GM23338 (cell line): ENCODE results near the gene MYLK. TPM values are rescaled to one million over a fixed set of nuclear protein-coding genes. Genes with fewer than 3 reads are reported as not detected.
A peak's percentile ranks its signal among the peaks of the same experiment; 100 is the strongest.

ENCODE experiments used
- ATAC-seq: fragments of 200-7000 bp; cut with Tn5 transposase; 3 replicates; pipeline ENCODE4 v1.9.1; 2020
- DNase-seq: peaks from one replicate; pipeline ENCODE4 v3.0.0-alpha.2; 2015; ENCODE audit warnings: low spot score
- H2AFZ ChIP-seq: fragments of 200-600 bp; sonication (generic); 2 replicates; pipeline ENCODE4 v1.8.0; 2016; ENCODE audit warnings: antibody characterized with exemption, mild to moderate bottlenecking, moderate library complexity
- H3F3A ChIP-seq: fragments of 200-600 bp; sonication (generic); replicated peaks from 2 replicates; pipeline ENCODE4 v1.8.0; 2017; ENCODE audit warnings: antibody characterized with exemption, mixed run types, low read depth
- H3K27ac ChIP-seq: fragments of 200-600 bp; sonication (generic); 2 replicates; pipeline ENCODE4 v1.6.1; 2016; ENCODE audit warnings: low read depth
- H3K27me3 ChIP-seq: fragments of 200-600 bp; sonication (generic); 2 replicates; pipeline ENCODE4 v1.8.0; 2016; ENCODE audit warnings: mild to moderate bottlenecking, mixed run types, moderate library complexity; ENCODE audit not compliant: insufficient read depth
- H3K36me3 ChIP-seq: fragments of 200-600 bp; sonication (generic); 2 replicates; pipeline ENCODE4 v1.8.0; 2016; ENCODE audit warnings: mild to moderate bottlenecking; ENCODE audit not compliant: insufficient read depth
- H3K4me1 ChIP-seq: fragments of 200-600 bp; sonication (generic); 2 replicates; pipeline ENCODE4 v1.8.0; 2016; ENCODE audit warnings: mild to moderate bottlenecking, moderate library complexity; ENCODE audit not compliant: insufficient read depth
- H3K4me2 ChIP-seq: fragments of 200-600 bp; sonication (generic); 2 replicates; pipeline ENCODE4 v1.7.1; 2017; ENCODE audit warnings: mixed run types
- H3K4me3 ChIP-seq: fragments of 200-600 bp; sonication (generic); 2 replicates; pipeline ENCODE4 v1.6.1; 2016; ENCODE audit warnings: mixed run types
- H3K79me2 ChIP-seq: fragments of 200-600 bp; sonication (generic); replicated peaks from 2 replicates; pipeline ENCODE4 v1.8.0; 2017; ENCODE audit warnings: mild to moderate bottlenecking; ENCODE audit not compliant: insufficient read depth
- H3K9me2 ChIP-seq: fragments of 200-600 bp; sonication (generic); 2 replicates; pipeline ENCODE4 v1.8.0; 2017; ENCODE audit not compliant: insufficient read depth
- H4K20me1 ChIP-seq: fragments of 200-600 bp; sonication (generic); replicated peaks from 2 replicates; pipeline ENCODE4 v1.8.0; 2017; ENCODE audit warnings: mild to moderate bottlenecking; ENCODE audit not compliant: insufficient read depth
- H3K27ac Mint-ChIP-seq: 2 replicates; pipeline ENCODE4 v1.8.0; 2020; ENCODE audit warnings: inconsistent platforms, mild to moderate bottlenecking, moderate library complexity, mixed read lengths
- H3K27me3 Mint-ChIP-seq: 3 replicates; pipeline ENCODE4 v1.8.0; 2022; ENCODE audit warnings: low read depth, mild to moderate bottlenecking, moderate library complexity, mixed read lengths, inconsistent platforms; ENCODE audit not compliant: insufficient read depth, poor library complexity
- H3K36me3 Mint-ChIP-seq: 3 replicates; pipeline ENCODE4 v1.8.0; 2021; ENCODE audit warnings: low read depth, mild to moderate bottlenecking, inconsistent platforms, moderate library complexity, mixed read lengths
- H3K4me1 Mint-ChIP-seq: 3 replicates; pipeline ENCODE4 v1.8.0; 2020; ENCODE audit warnings: mild to moderate bottlenecking, inconsistent platforms, mixed read lengths
- H3K4me3 Mint-ChIP-seq: 3 replicates; pipeline ENCODE4 v1.8.0; 2021; ENCODE audit warnings: moderate library complexity, mild to moderate bottlenecking, inconsistent platforms, mixed read lengths
- H3K9me3 Mint-ChIP-seq: 3 replicates; pipeline ENCODE4 v1.8.0; 2020; ENCODE audit warnings: moderate library complexity, mild to moderate bottlenecking, inconsistent platforms, mixed read lengths
- CREB1 ChIP-seq: fragments of 250-450 bp; sonication (Bioruptor Pico); IDR thresholded peaks from 2 replicates; pipeline ENCODE4 v1.5.0; 2020; ENCODE audit warnings: low read depth, mild to moderate bottlenecking, moderate library complexity
- NANOG ChIP-seq: IDR thresholded peaks from 2 replicates; pipeline ENCODE4 v1.6.1; 2016; ENCODE audit warnings: antibody characterized with exemption, borderline replicate concordance
- POLR2AphosphoS5 ChIP-seq: IDR thresholded peaks from 2 replicates; pipeline ENCODE4 v1.6.1; 2016; ENCODE audit warnings: antibody characterized with exemption, low read depth
- STAT1 ChIP-seq: IDR thresholded peaks from one replicate; pipeline ENCODE4 v1.6.1; 2016; ENCODE audit warnings: antibody characterized with exemption; ENCODE audit not compliant: unreplicated experiment
- polyA plus RNA-seq: library from polyadenylated mRNA; unstranded; fragments of >200 nt; fragmentation: Nextera tagmentation; extraction: Ambion mirVana; gene quantifications from 2 replicates; pipeline ENCODE4 v1.2.1, GENCODE V29; 2016
- total RNA-seq: library from RNA; depleted of rRNA; stranded (reverse); fragments of >200 nt; shearing (Covaris generic); gene quantifications from 2 replicates; pipeline ENCODE4 v1.2.3, GENCODE V29; 2014
- TF ChIP-seq, protein P1 (sequence below), 2 experiments: fragments of 200-600 bp in 1 of 2; sonication (generic) in 1 of 2; conservative IDR thresholded peaks; 2 replicates each; pipeline versions ENCODE4 v1.5.1 to v1.6.1; 2016 to 2017; ENCODE audit warnings: antibody characterized with exemption in 2 of 2, low read depth in 2 of 2, mild to moderate bottlenecking in 2 of 2, moderate library complexity in 1 of 2
- TF ChIP-seq, protein P2 (sequence below): IDR thresholded peaks from one replicate; pipeline ENCODE4 v1.6.1; 2018; ENCODE audit warnings: antibody characterized with exemption; ENCODE audit not compliant: unreplicated experiment
- TF ChIP-seq, protein P3 (sequence below): fragments of 250-450 bp; sonication (Bioruptor Pico); IDR thresholded peaks from 2 replicates; pipeline ENCODE4 v1.5.0; 2020; ENCODE audit warnings: mild to moderate bottlenecking, moderate library complexity

The MYLK gene
- total and polyA plus RNA-seq, 2 experiments from 2014 or later, result 11.5 to 17.9 TPM

DNA sequence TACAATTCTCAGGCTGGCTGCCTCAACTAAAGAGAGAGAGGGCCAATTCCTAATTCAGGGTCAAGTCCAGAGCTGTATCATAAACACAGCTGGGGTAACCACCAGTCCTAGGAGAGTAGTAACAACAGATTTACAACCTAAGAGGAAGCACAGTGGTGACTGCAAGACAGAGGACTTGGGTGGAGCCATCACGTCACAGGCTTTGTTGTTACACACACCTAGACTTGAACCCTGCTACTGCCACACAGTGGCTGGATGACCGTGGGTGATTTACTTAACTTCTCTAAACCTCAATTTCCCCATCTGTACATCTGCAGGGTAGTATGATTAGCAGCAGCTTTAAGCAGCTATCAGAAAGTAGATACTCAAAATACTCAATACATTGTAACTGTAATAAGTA is 78.6 kb downstream of the MYLK start (continued):
- TF ChIP-seq, protein P1, sequence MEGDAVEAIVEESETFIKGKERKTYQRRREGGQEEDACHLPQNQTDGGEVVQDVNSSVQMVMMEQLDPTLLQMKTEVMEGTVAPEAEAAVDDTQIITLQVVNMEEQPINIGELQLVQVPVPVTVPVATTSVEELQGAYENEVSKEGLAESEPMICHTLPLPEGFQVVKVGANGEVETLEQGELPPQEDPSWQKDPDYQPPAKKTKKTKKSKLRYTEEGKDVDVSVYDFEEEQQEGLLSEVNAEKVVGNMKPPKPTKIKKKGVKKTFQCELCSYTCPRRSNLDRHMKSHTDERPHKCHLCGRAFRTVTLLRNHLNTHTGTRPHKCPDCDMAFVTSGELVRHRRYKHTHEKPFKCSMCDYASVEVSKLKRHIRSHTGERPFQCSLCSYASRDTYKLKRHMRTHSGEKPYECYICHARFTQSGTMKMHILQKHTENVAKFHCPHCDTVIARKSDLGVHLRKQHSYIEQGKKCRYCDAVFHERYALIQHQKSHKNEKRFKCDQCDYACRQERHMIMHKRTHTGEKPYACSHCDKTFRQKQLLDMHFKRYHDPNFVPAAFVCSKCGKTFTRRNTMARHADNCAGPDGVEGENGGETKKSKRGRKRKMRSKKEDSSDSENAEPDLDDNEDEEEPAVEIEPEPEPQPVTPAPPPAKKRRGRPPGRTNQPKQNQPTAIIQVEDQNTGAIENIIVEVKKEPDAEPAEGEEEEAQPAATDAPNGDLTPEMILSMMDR (conservative IDR thresholded peaks at IDR 0.05; ENCODE audit: low read depth in 2 of 2), result peak in 1 of 2 experiments; percentile 22; a peak in 1 of 4 replicates

DNA sequence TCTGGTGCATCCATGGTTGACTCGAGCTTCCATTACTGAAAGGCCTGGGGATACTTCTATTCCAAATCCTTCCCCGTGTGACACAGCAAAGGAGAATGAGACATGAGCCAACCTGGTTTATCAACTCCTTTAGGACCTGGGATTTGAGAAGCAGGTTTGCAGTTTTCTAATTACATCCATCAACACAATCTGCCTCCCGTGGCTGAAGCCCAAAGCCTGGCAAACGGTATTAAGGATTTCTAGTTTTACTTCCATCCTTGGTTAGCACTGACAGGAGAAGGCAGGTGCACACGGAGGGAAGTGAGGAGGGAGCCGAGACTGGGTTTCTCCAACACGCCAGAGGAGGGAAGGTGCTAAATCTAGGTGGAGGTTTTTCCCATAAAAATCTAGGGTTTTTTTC is 79.0 kb downstream of the MYLK start:
- H3F3A ChIP-seq, result no peaks in the 10 kb centered on the region
- Mint-ChIP-seq H3K27me3 (peaks cover 5% of the 10 kb centered on the region), H3K4me1 (peaks cover 2% of the 10 kb centered on the region; the same call in 1 of the 3 replicates), H3K27ac (no peak overlapping the region), H3K36me3 (no peaks in the 10 kb centered on the region), H3K4me3 (no peak overlapping the region), H3K9me3 (no peaks in the 10 kb centered on the region)
- no peak overlapping the region for H2AFZ ChIP-seq
- no peaks in the 10 kb centered on the region for H3K27me3 ChIP-seq
- no peak for DNase-seq
- H4K20me1 ChIP-seq, result no peaks in the 10 kb centered on the region
- H3K4me2 ChIP-seq, result no peak overlapping the region
- H3K79me2 ChIP-seq, result no peaks in the 10 kb centered on the region
- no peak overlapping the region for H3K27ac ChIP-seq
- H3K9me2 ChIP-seq, result no peaks in the 10 kb centered on the region
- no peak overlapping the region for H3K4me3 ChIP-seq
- no peaks in the 10 kb centered on the region for H3K36me3 ChIP-seq
- H3K4me1 ChIP-seq, result no peaks in the 10 kb centered on the region
- no peak for ATAC-seq
- TF ChIP-seq CREB1 (CRISPR knock-in tag), result no peak
- TF ChIP-seq, protein P2, sequence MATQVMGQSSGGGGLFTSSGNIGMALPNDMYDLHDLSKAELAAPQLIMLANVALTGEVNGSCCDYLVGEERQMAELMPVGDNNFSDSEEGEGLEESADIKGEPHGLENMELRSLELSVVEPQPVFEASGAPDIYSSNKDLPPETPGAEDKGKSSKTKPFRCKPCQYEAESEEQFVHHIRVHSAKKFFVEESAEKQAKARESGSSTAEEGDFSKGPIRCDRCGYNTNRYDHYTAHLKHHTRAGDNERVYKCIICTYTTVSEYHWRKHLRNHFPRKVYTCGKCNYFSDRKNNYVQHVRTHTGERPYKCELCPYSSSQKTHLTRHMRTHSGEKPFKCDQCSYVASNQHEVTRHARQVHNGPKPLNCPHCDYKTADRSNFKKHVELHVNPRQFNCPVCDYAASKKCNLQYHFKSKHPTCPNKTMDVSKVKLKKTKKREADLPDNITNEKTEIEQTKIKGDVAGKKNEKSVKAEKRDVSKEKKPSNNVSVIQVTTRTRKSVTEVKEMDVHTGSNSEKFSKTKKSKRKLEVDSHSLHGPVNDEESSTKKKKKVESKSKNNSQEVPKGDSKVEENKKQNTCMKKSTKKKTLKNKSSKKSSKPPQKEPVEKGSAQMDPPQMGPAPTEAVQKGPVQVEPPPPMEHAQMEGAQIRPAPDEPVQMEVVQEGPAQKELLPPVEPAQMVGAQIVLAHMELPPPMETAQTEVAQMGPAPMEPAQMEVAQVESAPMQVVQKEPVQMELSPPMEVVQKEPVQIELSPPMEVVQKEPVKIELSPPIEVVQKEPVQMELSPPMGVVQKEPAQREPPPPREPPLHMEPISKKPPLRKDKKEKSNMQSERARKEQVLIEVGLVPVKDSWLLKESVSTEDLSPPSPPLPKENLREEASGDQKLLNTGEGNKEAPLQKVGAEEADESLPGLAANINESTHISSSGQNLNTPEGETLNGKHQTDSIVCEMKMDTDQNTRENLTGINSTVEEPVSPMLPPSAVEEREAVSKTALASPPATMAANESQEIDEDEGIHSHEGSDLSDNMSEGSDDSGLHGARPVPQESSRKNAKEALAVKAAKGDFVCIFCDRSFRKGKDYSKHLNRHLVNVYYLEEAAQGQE, result no peak

DNA sequence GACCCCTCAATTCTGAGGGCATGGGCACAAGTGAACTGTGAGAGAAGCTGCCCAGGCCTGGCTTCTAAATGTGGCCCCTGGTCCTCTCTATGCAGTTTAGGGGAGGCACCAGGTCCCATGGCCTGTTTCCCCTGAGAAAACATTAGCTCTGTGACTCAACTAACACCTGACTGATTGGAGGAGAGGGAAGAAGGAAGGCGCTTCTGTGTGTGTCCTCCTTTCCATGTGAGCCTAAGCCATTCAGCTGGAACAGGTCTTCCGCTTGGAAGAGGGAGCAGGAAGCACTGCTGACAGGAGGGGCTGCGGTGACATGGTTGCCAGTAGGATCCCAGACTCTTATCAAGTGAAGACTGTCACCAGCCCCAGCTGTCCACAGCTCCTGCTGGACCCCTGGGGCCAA is 79.5 kb downstream of the MYLK start:
- Histone ChIP-seq H3K36me3 (no peaks in the 10 kb centered on the region), H3K79me2 (no peaks in the 10 kb centered on the region), H3K4me3 (no peak overlapping the region), H2AFZ (no peak overlapping the region), H3K9me2 (no peaks in the 10 kb centered on the region), H3K4me2 (no peak overlapping the region), H4K20me1 (no peaks in the 10 kb centered on the region), H3K27ac (no peak overlapping the region), H3K4me1 (no peaks in the 10 kb centered on the region), H3F3A (no peaks in the 10 kb centered on the region), H3K27me3 (no peaks in the 10 kb centered on the region)
- Mint-ChIP-seq H3K36me3 (no peaks in the 10 kb centered on the region), H3K4me3 (no peak overlapping the region), H3K9me3 (no peaks in the 10 kb centered on the region), H3K27me3 (peaks cover 2% of the 10 kb centered on the region), H3K27ac (no peak overlapping the region), H3K4me1 (peaks cover 4% of the 10 kb centered on the region; the same call in 2 of the 3 replicates)
- no peak for DNase-seq
- no peak for ATAC-seq
- no peak for TF ChIP-seq POLR2AphosphoS5
- TF ChIP-seq STAT1, result no peak
- TF ChIP-seq NANOG, result no peak
- TF ChIP-seq, protein P3, sequence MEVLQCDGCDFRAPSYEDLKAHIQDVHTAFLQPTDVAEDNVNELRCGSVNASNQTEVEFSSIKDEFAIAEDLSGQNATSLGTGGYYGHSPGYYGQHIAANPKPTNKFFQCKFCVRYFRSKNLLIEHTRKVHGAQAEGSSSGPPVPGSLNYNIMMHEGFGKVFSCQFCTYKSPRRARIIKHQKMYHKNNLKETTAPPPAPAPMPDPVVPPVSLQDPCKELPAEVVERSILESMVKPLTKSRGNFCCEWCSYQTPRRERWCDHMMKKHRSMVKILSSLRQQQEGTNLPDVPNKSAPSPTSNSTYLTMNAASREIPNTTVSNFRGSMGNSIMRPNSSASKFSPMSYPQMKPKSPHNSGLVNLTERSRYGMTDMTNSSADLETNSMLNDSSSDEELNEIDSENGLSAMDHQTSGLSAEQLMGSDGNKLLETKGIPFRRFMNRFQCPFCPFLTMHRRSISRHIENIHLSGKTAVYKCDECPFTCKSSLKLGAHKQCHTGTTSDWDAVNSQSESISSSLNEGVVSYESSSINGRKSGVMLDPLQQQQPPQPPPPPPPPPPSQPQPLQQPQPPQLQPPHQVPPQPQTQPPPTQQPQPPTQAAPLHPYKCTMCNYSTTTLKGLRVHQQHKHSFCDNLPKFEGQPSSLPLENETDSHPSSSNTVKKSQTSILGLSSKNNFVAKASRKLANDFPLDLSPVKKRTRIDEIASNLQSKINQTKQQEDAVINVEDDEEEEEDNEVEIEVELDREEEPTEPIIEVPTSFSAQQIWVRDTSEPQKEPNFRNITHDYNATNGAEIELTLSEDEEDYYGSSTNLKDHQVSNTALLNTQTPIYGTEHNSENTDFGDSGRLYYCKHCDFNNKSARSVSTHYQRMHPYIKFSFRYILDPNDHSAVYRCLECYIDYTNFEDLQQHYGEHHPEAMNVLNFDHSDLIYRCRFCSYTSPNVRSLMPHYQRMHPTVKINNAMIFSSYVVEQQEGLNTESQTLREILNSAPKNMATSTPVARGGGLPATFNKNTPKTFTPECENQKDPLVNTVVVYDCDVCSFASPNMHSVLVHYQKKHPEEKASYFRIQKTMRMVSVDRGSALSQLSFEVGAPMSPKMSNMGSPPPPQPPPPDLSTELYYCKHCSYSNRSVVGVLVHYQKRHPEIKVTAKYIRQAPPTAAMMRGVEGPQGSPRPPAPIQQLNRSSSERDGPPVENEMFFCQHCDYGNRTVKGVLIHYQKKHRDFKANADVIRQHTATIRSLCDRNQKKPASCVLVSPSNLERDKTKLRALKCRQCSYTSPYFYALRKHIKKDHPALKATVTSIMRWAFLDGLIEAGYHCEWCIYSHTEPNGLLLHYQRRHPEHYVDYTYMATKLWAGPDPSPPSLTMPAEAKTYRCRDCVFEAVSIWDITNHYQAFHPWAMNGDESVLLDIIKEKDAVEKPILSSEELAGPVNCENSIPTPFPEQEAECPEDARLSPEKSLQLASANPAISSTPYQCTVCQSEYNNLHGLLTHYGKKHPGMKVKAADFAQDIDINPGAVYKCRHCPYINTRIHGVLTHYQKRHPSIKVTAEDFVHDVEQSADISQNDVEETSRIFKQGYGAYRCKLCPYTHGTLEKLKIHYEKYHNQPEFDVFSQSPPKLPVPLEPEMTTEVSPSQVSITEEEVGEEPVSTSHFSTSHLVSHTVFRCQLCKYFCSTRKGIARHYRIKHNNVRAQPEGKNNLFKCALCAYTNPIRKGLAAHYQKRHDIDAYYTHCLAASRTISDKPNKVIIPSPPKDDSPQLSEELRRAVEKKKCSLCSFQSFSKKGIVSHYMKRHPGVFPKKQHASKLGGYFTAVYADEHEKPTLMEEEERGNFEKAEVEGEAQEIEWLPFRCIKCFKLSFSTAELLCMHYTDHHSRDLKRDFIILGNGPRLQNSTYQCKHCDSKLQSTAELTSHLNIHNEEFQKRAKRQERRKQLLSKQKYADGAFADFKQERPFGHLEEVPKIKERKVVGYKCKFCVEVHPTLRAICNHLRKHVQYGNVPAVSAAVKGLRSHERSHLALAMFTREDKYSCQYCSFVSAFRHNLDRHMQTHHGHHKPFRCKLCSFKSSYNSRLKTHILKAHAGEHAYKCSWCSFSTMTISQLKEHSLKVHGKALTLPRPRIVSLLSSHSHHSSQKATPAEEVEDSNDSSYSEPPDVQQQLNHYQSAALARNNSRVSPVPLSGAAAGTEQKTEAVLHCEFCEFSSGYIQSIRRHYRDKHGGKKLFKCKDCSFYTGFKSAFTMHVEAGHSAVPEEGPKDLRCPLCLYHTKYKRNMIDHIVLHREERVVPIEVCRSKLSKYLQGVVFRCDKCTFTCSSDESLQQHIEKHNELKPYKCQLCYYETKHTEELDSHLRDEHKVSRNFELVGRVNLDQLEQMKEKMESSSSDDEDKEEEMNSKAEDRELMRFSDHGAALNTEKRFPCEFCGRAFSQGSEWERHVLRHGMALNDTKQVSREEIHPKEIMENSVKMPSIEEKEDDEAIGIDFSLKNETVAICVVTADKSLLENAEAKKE, result no peak
